GM19397 (cell line): Measurements from ENCODE around the gene RASD2.

Source experiments
- ATAC-seq: cut with Tn5 transposase; IDR thresholded peaks from one replicate; pipeline ENCODE4 v1.9.1; 2021; ENCODE audit warnings: mild to moderate bottlenecking, moderate library complexity; ENCODE audit not compliant: unreplicated experiment

The RASD2 gene

DNA sequence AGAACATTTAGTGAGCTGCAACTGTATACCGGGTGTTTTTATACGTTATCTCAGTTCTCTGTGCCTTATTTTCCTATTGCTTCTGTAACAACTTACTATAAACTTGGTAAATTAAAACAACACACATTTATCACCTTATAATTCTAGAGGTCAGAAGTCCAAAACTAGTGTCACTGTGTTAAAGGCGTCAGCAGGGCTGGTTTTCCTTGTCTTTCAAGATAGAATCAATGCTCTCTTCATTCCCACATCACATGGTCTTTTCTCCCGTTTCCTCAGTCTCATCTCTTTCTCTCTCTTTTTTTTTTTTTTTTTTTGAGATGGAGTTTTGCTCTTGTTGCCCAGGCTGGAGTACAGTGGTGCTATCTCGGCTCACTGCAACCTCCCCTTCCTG, 40.4 kb downstream of the RASD2 start:
- no peak for ATAC-seq

DNA sequence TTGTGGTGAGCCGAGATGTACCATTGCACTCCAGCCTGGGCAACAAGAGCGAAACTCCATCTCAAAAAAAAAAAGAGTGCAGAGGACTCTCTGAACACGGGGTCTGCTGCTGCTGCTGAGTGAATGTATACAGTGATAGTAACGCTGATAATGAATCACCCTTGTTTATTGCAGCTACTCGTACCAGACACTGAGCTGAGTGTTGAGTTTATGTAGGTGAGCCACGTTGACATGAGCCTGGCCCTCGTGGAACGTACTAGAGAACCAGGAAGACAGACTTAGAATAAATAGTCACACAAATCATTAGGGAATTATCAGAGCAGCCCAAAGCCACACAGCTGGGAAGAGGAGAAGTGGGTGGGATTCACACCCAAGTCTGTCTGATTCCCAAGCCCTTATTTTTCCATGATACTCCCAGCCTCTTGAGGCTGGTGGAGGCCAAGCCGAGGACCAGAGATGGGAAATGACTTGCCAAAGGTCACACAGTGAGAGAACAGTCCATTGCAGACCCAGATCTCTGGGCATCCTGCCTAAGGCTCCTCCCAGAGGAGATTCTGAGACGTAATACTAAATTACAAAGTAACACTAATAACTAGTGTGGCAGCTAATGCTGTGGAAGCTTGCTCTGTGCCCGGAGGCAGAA, 41.7 kb downstream of the RASD2 start:
- no peak for ATAC-seq

DNA sequence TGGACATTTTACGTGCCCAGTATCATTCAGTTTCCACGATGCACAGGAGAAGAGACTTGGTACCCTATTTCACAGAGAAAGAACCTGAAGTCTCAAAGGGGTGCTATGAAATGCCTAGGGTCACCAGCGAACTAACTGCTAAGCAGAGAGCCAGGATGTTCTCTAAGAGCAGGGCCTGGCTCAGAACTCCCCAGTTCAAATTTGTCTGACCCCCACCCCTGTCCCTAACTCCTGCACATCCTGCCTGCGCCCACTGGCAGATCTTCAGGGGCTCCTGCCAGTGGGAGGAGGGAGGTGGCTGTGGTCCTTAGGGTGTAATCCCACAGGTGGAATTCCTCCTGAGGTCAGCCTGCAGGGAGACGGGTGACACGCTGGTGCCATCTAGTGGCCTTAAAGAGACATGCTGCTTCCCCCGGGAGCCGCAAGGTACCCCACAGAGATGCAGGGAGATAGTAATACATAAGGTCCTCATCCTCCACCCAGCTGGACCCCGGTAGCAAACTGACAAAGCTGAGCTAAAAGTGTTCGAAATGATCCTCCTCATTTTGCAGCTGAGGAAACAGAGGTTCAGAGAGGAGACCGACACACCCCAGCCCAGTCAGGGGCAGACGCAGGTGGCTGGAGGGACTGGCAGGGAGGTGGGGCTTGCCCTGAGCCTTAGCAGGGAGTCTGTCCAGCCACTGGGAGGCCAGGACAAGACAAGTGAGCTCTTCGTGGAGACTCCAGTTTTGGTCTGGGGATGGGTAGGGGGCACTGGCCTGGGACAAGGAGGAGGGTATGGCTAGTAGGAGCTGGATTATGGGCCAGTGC, 42.4 kb downstream of the RASD2 start:
- no peak for ATAC-seq

DNA sequence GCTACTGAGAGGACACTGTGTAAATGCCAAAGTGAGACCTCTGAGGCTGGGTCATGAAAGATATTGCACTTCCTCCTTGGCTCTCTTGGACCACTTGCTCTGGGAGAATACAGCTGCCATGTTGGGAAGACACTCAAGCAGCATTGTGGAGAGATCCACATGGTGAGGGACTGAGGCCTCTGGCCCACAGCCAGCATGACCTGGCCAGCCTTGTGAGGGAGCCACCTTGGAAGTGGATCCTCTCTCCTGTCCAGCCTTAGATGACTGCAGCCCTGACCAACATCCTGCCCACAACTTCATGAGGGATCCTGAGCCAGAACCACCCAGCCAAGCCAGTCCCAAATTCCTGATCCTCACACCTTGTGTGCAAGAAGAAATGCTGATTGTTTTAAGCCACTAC, 46.1 kb downstream of the RASD2 start:
- ATAC-seq = no peak

DNA sequence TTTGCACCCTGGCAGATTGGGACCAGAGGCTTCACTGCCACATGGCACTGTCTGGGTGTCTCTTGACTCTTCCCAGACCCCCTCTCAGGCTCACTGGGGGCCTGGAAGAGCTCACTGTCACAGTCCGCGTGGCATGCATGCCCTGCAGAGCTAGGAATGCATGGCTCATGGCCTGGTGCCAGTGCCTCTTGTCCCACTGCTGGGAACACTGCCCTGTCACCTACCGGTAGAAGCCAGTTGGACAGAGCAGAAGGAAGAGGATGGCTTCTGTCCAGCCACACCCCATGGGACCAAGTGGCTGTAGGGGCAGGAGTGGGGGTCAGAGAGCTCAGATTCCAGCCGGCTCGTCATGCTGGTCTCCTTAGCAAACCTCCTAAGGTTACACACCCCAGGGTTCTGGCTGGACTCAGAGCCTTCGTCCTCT, 46.8 kb downstream of the RASD2 start:
- no peak for ATAC-seq

DNA sequence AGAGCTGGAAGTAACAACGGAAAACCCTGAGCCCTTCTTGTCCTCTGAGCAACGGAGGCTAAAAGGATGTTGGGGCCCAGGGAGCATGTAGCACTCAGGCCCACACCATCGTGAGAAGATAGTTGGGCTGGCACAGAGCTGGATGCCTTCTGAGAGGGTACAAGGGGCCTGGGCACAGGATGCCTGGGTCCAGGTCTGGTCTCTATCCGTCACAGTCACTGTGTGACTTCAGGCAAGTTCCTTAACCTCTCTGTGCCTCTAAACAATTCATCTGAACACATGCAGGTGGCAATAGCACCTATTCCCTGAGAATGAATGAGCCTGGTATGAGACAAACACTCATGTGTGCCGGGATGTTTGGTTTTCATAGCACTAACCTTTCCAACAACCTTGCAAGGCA, 47.3 kb downstream of the RASD2 start:
- ATAC-seq = no peak

DNA sequence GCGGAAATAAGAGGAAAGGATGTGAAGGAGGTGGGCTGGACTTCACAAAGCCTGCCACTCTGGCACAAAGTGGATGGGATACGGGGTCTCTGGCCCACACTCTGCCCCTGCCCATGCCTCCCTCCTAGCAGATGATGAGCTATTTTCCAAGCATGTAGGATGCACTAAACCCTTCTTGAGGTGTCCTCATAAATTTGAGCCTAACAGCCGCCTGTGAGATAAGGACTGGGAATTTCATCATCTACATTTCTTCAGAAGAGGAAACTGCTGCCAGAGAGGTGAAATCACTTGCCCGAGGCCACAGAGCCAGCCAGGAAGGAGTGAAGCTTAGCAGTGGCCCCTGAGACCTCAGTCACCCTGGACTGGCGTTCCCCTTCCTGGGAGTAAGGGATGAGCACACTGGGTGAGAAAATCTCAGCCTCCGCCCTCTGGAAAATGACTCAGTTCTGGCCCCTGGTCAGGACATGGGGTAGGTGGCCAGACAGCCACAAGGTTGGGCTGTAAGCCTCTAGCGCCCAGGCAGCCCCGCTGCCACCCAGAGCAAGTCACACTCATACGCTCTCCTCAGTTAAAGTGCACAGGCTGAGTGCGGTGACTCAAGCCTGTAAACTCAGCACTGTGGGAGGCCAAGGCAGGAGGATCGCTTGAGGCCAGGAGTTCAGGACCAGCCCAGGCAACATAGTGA, 48.6 kb downstream of the RASD2 start:
- ATAC-seq = no peak

DNA sequence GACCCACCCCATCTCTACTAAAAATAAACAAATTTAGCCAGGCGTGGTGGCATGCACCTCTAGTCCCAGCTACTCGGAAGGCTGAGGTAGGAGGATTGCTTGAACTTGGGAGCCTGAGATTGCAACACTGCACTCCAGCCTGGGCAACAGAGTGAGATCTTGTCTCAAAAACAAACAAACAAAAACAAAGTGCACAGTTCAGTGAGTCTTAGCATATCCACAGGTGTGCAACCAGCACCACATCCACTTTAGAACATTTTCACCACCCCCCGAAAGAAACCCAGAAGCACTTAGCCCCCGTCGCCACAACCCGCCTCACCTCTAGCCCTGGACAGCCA, 49.1 kb downstream of the RASD2 start:
- no peak for ATAC-seq

DNA sequence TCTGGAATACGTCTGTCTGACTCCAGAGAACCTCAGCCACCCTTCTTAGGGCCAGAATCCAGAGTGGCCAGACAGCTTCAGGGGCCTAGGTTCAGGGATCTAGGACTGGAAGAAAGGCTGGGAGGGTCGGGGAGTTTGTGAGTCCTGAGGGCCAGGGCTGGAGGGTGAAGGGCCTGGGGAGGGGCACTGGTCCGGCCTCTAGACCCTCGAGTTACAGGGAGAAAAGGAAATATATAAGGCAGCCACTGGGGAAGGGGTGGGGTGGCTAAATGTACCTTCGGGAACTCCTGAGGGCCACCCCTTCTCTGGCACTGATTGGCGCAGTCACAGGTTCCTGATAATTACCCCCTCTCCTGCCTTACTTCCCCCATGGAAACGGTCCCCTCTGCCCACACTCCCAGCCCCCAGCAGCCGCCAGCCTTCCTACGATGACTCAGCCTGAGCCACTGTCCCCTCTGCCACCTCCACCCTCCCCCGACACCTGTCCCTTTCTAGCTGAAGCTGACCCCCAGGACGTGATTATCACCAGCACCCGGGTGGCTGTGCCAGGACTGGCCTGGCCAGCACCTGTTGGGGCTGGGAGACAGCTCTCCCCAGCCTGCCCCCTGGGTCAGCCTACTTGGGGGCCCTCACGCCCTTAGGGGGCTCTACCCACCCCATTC, 50.1 kb downstream of the RASD2 start:
- no peak for ATAC-seq

DNA sequence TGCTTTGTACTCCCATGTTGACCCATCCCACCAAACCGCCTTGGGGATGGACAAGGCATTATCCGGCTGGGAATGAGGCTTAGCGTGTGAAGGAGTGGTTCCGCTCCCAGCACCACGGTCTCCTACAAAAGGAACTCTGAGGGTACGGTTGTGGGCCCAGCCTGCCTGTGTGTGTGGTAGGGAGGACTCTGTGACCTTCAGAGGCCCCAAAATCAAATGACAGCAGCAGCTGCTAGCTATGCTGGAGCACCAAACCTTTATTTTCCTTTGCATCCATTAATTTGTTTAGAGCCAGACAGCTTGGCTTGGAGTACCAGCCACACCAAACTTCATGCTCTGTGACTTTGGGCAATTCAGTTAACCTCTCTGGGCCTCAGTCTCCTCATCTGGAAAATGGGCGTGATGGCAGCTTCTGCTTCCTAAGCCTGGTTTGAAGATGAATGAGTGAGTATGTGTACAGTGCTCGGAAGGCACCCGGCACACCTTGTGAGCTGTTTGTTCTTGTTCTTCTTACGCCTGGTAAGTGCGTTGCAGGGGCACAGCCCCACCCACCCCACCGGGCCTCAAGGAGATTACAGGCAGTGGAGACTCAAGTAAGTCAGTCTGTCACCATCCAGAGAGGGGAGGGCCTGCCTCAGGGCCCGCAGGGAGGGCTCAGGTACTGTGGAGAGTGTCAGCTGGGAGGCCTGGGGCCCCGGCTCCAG, 51.2 kb downstream of the RASD2 start:
- no peak for ATAC-seq

DNA sequence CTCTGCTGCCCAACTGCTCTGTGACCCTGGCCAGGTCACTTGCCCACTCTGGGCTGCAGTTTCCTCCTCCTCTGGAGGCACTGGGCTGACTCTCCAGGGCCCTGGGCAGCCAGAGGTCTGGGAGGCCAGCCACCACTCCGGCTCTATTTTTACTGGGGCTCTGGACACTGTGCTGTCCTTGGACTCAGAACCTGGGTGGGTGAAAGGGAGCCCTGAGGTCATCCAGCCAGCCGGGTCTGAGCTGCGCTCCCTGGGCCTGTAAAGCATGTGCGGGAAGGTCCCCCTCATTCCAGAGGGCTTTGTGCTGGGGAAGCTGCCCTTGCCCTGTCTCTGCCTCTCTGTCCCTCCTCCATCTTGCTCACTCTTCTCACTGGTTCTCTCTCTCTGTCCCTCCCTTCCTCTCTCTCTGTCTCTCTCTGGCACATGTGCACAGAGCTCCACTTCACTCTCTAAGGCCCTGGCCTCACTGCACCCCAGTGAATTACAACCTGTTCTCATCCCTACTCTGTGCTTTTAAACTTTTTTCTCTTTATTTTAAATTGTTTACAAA, 51.9 kb downstream of the RASD2 start:
- ATAC-seq = no peak

DNA sequence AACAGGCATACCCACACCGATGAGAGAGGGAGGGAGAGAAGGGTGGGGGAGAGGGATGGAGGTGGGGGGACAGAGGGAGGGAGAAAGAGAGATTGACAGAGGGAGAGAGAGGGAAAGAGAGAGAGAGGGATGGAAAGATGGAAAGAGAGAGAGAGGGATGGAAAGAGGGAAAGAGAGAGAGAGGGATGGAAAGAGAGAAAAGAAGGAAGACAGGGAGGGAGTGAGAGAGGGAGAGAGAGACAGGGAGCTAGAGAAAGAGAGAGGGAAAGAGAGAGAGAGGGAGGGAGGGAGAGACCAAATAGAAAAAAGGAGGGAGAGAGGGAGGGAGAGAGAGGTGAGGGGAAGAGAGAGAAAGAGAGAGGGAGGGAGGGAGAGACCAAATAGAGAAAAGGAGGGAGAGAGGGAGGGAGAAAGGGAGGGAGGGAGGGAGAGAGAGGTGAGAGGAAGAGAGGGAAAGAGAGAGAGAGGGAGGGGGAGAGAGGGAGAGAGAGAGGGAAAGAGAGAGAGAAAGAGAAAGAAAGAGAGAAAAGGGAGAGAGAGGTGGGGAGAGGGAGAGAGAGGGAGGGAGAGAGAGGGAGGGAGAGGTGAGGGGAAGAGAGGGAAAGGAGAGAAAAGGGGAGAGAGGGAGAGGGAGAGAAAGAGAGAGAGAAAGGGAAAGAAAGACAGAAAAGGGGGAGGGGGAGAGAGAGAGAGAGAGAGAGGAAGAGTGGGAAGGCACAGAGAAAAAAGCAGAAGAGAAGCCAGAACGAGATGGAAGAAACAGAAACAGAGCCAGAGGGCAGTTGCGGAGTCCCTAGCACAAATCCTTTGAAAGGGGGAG, 52.6 kb downstream of the RASD2 start:
- no peak for ATAC-seq

DNA sequence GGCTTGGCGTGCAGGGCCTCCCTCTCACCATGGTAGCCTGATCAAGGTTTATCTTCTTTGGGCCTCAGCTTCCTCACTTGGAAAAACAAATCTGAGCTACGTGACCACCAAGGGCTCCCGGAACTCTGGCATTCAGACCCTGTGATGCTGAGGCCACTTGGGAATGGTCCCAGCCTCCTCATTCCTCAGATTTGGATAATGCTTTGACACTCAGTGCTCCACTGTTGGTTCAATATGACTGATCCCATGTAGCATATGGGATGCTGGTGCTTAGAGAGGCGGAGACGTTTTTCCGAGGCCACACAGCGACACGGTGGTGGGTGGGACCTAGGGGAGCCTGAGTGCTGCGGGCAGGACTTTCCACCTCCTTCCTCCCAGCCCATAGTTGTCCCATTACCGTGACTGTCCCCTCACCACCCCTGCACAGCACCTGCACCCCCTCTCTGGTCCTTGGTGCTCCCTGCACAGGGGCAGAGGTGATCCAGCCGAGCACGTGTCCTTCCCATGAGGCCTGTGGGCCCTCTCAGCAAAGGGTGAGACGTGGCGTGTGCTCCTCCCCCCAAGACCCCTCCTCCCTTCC, 53.4 kb downstream of the RASD2 start:
- ATAC-seq = no peak

DNA sequence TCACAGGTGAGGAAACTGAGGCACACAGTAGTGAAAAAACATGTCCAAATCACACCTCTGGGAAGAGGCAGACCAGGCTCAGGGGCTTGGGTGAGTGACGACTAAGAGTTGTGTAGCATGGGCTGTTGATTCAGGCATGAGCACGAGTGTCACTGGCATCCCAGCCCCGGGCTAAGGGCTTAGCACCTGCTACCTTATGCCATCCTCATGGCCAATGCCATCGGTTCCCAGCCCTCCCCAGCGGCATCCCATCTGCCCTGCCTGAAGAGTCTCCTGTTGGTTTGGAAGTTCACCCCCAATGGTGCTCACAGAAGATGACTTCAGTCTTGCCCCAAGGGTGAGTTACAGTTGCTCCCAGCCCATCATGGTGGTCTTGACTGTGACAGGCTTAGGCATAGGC, 54.1 kb downstream of the RASD2 start:
- ATAC-seq = no peak

DNA sequence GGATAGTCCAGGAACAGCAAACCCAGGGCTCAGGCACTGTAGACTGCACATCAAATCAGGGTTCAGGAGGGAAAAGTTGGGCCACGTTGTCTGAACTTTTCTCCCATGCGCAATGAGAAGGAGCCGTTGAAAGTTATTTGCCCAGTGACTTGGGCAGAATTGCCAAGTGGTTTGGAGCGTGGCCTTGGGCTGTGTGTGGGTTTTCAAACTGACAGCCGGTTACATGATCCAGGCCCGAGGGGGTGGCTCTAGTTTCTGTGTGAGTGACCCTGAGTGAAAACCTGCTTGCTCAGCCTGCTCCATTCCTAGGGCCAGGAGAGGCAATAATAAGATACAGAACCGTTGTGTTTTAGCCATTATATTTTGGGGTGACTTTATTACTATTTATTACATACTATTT, 56.2 kb downstream of the RASD2 start:
- no peak for ATAC-seq

DNA sequence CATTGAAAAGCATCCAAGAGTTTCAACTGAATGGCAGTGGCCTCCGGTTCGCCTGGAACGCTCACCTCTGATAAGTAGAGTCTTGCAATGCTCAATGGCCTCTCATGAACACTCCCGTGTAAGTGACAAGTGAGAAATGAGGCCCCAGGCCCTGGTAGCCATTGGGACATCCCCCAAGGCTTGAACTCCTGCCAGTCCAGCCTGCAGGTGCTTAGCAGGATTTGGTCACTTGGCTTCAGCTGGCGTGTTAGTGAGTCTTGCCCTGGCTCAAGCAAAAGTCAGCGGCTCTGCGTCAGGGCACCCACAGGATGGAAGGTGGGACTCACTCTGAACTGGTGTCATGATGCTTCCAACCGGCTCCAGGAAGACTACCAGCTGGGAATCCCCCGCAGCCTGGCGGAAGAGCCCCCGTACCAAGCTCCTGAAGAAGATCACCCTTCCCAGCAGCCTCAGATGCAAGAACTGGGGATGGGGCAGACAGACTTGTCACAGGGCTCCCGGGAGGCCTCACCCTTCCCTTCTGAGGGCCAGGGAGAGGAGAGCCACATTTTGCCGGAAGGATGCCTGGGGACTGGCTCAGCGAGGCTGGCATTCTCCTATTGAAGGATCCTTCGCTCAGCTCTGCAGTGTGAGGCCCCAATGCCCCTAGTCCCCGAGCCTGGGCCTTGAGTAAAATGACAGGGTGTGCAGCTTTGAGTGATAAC, 57.2 kb downstream of the RASD2 start:
- ATAC-seq = no peak

DNA sequence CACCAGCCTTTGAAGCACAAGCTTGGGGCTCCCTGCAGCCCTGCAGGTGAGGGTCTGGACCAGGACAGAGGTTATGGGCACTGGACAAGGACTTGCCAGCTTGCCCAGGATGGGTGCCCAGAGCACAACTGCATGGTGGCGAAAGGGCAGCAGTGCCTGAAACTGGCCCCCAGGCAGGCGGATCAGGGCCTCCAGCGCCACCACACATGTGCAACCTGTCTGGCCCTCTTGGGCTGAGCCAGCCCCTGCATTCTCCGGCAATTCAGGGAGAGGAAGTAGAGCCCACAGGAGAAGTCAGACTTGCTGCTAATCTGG, 57.7 kb downstream of the RASD2 start:
- no peak for ATAC-seq

DNA sequence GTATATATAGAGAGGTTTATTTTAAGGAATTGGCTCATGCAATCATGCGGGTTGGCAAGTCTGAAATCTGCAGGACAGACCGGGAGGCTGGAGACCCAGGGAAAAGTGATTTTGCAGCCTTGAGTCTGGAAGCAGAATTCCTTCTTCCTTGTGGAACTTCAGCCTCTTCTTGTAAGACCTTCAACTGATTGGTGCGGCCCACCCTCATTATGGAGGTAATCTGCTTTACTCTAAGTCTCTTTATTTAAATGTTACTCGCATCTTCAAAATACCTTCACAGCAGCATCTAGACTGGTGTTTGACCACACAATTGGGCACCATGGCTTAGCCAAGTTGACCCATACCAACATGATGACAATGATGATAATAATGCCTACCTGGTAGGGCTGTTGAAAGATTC, 58.7 kb downstream of the RASD2 start:
- no peak for ATAC-seq

DNA sequence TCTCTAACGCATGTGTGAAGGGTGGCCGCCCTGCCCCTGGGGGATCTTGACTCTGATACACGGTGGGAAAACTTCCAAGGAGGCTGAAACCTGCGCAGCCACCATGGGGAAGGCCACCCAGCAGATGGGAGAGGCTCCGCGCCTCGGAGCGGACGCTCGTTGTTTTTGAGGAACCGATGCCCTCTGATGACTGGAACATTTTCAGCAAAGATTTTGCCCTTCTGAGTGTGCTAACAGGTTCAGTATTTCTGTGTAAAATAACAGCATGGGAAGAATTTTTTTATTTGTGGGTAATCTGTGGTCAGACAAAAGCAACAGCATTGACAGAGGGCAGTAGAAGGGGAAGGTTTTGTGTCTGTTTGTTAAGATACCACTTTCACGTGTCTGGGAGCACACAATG, 59.8 kb downstream of the RASD2 start:
- ATAC-seq = no peak
